Left colon (tissue), 2 donors: ENCODE data around the gene POLR1A. TPM values are rescaled to one million over a fixed set of nuclear protein-coding genes. Genes with fewer than 3 reads are reported as not detected.

Experiments used
- ATAC-seq: fragments of 200-7000 bp; cut with Tn5 transposase; one replicate; pipeline ENCODE4 v1.9.1; 2020; ENCODE audit warnings: mild to moderate bottlenecking, moderate library complexity
- DNase-seq, 2 donors: peaks; one replicate each; pipeline ENCODE4 v3.0.0-alpha.2; 2020
- intact Hi-C, 2 donors: fragments of 100-400 bp; cut with DNase I in 1 of 2; cut with micrococcal nuclease in 1 of 2; formaldehyde crosslinking; loops; one replicate each; pipeline versions ENCODE4 v1.11.2 to v1.14.0; 2022; cut with DNase I, micrococcal nuclease
- total RNA-seq, 2 donors: library from RNA; stranded (reverse); fragmentation: NEBNext Ultra II Directional; extraction: Animal tissue kit (Norgen Biotek cat#: 25700); gene quantifications; one replicate each; pipeline ENCODE4 v1.2.1, GENCODE V29; 2021
- donor health status: DM: no; HTN: no; CAD: no.
- donor health status: DM: yes; HTN: yes; CAD: no.

POLR1A gene
- total RNA-seq, 2 donors from 2014 or later = 18.4 to 29.9 TPM

DNA sequence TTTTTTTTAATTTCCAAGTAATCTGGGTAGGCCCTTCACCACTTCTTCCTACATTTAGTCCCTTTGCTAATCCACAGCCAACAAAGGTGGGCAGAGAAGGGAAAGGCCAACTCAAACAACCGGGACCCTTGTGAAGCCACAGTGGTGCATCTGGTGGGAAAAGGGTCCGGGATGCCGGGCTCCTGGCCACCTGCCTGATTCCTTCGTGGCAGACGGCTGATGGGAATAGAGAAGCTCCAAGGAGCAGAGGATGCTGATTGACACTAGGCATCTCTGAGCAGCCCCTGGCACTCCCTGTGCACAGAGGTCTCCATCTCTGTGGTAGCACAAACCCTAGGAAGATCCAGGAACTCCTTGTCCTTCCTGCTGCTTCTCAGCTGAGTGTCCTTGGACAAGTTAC, 37.0 kb downstream of the POLR1A start:
- ATAC-seq (no peak), DNase-seq (no peak)
- intact Hi-C loops = no loop called here

DNA sequence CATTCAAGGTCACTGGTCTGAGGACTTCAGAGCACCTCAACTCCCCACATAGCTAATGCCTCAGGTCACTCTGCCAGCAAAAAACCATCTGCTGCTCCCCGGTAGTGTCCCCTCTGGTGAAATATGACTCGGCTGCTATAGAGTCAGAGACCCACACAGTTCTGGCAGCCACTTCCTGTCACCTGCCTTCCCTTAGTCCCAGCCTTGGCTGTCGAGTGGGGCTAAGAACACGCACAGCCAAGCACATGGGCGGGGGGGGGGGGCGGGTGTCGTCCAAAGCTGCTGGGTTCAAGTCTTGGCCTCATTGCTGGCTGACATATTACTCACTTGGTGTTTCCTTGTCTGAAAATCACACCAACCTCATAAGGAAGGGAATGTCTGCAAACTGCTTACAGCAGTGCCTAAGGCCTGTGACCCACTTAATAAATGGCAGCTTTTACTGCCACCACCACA, 37.5 kb downstream of the POLR1A start:
- intact Hi-C loops = no loop called here
- ATAC-seq (peak; percentile 9), DNase-seq (no peak)

DNA sequence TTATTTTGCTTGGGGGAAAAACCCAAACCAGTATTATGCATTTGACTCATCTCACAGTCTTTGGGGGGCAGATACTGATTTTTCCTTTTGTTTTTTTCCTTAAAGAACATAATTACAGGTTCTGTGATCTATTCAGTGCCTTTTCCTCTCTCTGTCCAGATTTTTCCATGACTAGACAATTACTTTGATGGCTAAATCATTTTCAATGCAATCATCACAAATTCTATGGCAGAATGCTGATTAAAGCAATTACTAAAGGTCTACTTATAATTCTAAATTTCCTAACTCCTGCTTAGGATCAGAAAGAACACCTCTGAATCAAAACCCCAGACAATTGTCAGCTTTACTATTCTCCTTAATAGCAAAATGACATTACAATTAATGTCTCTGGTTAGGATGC, 38.8 kb downstream of the POLR1A start:
- intact Hi-C loops = no loop called here
- ATAC-seq = no peak

DNA sequence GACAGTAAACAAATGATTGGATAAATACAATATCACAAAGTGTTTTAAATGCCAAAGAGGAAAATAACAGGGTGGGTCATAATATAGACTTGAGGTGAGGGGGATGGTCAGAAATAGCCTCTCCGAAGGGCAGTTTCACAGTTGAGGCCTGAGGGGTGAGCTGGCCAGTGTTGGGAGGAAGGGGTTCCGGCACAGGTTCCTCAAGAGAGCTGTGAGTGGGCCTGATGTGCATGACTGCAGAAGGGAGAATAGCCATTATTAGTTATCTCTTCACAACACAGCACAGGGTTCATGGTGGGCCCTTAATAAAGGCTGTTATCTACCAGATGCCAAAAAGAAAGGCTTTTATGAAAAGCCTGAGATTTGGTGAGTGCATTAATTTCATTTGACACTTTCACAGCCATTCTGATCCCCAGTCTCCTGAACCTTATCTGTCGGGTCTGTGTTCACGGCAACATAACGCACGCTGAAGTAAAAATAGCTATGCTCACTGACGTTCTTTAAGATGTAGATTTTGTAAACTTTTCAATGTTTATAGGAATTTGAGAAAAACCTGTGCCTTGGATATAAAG, 39.6 kb downstream of the POLR1A start:
- intact Hi-C loops = no loop called here
- DNase-seq = no peak
- no peak for ATAC-seq

More for the DNA sequence above, 38.8 kb downstream of the POLR1A start:
- no peak for DNase-seq

DNA sequence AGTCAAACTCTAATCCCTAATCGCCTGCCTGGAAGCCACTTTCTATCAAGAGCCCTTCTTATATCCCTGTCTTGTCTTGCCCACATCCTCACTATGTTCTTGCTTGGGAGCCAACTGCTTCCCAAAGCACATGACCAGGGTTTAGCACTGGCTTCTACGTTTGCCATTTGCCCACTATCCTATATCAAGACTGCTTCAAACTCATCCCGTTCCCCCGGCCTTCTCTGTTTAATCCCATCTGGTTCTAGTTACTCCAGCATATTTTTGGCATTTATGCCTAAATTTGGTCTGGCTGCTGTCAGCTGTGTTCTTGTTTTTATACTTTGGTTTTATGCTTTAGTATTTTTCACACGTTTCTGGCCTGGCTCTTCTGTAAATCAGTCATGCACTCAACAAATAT, 40.2 kb downstream of the POLR1A start:
- no peak for DNase-seq
- no peak for ATAC-seq
- intact Hi-C loops = no loop called here

DNA sequence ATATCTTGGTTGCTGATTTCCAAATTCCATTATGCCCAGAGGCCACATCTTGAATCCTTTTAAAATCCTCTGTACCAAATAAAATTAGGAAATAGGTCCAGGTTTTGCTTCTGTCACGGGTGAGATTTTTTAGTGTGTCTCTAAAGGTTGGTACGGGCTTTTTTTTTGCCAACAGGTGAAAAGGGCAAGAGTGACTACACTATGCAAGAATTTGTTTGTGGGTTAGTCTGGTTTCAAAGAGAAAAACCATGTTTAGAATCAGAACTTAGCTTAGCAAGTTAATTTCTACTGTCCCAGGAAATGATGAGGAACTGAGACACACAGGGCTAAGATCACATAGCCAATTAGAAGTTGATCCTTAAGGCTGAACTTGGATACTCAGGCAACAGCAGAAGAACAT, 41.7 kb downstream of the POLR1A start:
- intact Hi-C loops = no loop called here
- DNase-seq (no peak), ATAC-seq (no peak)

DNA sequence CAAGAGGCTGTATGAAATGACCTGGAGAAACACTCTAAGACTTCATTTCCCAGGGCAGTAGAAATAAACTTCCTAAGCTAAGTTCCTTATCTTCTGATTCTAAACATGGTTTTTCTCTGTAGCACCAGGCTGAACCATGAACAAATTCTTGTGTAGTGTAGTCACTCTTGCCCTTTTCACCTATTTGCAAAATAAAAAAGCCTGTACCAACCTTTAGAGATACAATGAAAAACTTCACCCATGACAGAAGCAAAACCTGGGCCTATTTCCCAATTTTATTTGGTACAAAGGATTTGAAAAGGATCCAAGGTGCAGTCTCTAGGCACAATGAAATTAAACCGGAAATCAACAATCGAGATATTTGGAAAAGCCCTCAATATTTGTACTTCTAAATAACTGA, 43.6 kb downstream of the POLR1A start:
- DNase-seq (no peak), ATAC-seq (no peak)
- intact Hi-C loops = no loop called here

DNA sequence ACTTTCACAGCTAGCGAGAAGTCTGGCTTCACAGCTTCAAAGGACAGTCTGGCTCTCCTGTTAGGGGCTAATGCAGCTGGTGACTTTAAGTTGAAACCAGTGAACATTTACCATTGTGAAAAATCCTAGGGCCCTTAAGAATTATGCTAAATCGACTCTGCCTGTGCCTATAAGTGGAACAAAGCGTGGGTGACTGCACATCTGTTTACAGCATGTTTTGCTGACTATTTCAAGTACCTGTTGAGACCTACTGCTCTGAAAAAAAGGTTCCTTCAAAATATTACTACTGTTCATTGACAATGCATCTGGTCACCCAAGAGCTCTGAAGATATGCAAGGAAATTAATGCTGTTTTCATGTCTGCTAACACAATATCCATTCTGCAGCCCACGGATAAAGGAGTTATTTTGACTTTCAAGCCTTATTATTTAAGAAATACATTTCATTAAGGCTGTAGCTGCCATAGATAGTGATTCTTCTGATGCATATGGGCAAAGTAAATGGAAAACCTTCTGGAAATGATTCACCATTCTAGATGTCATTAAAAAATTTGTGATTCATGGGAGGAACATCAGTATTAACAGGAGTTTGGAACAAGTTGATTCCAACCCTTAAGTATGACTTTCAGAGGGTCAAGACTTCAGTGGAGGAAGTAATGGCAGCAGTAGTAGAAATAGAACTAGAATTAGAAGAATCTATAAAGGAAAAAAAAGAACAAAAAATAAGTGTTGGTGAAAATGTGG, 48.9 kb downstream of the POLR1A start:
- ATAC-seq = no peak
- intact Hi-C loops = no loop called here
- no peak for DNase-seq

DNA sequence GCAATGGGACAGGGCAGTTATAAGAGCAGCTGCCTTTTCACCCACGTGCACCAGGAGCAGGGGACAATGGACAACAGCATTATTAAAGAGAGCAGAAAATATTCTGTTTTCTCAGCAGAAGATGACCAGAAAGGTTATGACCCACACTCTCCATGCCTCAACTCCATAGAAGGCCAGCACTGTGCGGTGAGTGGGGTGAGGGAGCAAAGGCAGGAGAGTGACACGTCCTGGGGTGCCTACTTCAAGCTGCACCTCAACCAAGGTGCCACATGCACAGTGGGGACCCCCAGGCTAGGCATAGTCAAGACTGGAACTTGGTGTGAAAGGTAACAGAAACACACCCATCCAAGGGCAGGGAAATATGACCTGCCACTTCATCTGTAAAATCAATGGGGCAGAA, 50.4 kb downstream of the POLR1A start:
- DNase-seq = peak in 1 of 2 donors; percentile 5
- no peak for ATAC-seq
- intact Hi-C loops = no loop called here

DNA sequence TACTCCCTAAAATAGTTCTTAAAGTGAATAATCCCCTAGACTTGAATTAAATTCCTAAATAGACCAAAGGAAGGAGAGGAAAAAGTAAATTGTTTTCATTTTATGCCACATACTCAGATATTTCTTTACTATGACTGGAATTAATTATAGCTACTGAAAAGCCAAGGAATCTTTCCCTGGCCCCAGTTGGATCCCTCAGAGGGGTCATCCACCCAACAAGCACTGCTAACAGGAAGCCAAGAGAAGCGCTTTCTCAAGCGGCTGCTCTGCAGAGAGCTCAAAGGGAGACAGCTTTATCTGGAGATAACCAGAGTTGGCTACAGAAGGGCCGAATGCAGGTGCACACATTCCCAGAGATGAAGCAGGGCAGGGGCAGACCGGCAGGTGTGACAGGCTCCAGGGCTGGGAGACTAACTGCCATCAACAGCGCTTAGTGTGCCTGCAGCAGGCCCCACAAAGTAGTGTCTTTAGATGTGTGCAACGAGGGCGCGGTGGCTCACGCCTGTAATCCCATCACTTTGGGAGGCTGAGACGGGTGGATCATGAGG, 51.1 kb downstream of the POLR1A start:
- intact Hi-C loops = no loop called here
- no peak for ATAC-seq
- peak in 1 of 2 donors; percentile 17 for DNase-seq

DNA sequence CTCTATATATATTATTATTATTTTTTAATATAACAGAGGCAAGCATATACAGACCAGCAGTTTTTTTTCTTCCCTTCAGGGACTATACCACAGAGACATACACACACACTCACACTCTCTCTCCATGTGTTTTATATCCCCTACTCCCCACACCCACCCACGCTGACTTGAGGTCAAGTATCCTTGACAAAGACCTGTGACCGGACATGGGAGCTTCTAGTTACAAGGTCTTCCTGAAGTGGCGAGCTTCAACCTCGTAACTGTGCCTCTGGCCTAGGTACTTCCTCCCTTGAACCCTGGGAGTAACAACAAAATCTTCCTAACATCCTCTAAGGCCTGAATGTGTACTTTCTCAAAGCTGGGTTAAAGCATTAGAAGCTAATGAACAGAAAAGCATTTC, 52.5 kb downstream of the POLR1A start:
- intact Hi-C loops = no loop called here
- ATAC-seq (no peak), DNase-seq (no peak)

DNA sequence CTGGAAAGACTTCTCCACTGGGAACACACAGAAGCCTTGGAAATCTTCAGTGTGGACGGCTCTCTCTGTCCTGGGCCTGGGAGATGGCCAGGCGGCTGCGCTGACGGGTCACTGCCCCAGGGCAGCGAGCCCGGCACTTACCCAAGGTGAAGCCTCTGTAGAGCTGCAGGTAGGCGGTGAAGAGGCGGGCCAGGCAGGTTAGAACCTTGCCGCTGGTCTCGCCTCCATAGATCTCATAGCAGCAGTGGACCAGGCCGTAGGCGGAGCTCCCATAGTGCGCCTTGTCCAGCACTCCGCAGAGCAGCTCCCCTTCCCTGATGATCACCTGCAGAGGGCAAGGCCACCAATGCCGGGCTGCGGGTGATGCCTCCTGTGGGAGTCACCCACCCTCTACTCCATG, 53.0 kb downstream of the POLR1A start:
- peak in 1 of 2 donors; percentile 19 for DNase-seq
- ATAC-seq = no peak
- intact Hi-C loops = no loop called here

DNA sequence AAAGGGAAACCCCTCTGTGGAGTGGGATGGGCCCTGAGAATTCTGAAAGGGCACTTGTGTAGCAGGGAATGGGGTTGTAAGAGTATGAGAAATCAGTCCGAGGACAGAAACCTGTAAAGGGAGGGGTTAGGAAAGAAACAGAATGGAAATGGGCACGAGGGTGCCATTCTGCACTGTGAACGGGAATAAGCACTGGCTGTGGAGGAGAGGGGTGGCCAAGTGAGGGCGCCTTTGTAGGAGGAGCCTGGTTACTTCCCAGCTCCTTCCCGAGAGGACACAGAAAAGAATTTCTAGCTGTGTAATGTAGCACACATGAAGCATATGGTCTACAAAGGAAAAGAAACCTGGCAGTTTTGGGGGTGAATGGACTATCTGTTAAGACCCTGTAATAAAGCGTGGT, 53.4 kb downstream of the POLR1A start:
- intact Hi-C loops = no loop called here
- DNase-seq (no peak), ATAC-seq (no peak)

DNA sequence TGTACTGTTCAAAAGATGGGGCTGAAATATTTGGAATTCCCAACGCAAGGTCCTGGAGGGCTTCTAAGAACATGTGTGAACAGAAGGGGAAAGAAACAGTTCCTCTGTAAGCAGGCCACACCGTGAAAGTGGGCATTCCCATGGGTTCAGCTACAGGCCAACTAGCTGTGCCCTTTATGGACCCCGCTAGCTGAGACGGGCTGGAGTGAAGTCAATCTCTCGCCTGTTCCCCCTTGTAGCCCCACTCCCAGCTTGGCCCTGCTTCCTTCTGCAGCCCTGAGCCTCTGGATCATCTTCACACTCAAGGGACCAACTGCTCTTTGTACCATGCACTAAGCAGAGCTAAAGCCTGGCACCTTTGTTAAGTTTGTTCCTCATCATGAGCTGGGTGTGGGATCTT, 55.4 kb downstream of the POLR1A start:
- DNase-seq = peak in 1 of 2 donors; percentile 8
- ATAC-seq = no peak
- intact Hi-C loops = no loop called here

DNA sequence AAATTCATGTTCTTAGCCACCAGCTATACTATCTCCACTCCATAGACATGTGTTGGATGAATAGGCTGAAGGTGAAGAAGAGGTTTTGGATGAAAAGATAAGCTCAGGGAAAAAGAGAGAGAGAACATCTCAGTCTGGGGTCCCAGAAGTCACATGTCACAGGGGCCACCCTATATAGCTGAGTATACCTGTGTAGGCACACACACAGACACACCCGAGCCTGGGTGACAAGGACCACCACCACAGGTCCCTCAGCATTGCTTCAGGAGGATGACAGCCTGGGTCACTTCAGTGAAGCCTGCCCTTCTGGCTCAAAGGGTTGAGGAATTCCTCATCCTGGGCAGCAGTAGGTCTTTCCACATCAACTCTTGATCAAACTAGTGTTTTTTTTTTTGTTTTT, 56.2 kb downstream of the POLR1A start:
- intact Hi-C loops = no loop called here
- no peak for ATAC-seq
- DNase-seq = peak in 1 of 2 donors; percentile 0

DNA sequence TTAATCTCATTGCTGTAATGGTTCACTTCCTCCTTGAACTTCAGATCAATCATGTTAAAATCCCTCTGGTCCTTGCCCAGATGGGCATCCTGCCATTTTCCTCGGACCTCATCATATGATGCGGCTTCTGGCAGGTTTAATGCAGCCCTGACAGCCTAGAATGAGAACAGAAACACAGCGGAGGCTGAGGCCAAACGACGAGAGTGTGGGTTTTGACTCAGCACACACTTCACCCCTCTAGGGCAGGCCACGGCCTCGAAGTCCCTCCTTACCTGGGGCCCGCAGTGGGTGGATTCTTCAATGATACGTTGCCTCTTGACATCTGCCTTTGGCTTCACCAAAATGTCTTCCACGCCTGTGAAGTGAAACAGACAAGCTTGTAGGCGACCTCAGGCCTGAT, 56.8 kb downstream of the POLR1A start:
- ATAC-seq = no peak
- intact Hi-C loops = no loop called here

DNA sequence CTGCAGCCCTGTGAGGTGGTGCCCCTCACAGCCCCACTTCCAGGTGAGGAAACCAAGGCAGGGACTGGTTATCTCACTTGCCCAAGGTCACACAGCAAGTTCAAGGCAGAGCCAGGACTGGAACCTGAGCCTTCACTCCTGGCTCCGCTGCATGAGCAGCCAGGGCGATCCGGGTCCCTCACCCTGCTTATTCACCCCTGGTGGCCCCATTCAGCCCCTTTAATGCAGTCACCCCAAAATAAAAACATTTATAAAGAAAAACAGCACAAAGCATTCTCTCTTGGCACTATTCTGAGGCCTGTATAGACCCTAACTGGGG, 57.3 kb downstream of the POLR1A start:
- ATAC-seq = no peak
- intact Hi-C loops = no loop called here
- DNase-seq = no peak

More for the DNA sequence above, 56.8 kb downstream of the POLR1A start:
- DNase-seq = peak in 1 of 2 donors; percentile 29

DNA sequence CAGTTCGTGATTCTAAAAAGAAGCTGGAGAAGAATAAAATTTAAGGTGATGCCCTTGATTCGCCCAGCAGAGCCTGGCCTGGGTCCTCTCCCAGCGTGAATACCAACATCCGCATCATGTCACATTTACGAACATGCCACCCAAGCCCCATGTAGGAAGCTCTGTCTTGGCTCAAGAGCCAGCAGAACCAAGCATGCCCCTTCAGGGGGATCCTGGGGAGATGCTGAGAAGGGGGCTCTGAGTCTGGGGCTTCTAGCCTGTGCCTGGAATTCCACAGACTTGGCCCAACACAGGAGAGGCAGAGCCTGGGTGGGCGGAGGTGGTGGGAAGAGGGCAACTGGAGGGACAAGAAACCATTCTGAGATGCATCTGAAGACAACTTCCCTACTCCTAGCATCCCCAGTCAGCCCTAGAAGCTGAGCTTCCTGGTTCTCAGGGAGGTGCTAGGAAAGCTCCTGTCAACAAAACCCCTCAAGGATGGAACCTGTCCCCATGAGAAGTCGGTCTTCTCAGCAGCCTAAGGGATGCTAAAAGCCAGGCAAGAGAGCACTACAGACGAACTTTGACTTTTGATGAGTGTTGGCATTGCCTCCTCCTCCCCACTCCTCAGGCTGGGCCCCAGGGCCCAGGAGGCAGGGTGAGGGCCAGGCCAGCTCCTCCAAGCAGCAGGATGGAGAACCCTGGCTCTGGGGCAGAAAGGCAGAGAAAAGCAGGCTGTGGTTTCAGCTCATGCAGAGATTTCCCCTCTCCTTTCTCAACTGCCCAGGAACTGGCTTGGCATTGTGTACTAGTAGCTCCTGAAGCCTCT, 57.9 kb downstream of the POLR1A start:
- intact Hi-C loops = no loop called here
- DNase-seq (peak in 1 of 2 donors; percentile 16), ATAC-seq (no peak)

DNA sequence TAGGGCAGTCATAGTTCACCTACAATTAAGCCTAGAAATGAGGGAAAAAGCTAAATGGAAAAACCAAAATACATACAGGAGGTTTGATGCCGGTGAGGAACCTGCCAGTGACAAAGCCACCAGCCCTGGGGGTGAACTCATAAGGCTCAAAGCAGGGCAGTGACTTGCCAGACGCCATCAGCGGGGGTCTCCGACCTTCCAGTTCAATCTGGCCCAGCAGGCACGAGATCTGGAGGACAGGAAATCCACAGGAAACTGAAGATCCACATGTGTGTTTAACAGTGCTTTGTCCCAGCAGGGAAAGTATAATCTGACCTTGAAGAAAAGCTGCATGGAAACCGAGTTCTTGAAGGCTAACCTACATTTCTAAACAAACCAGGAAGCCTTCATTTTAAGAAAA, 60.1 kb downstream of the POLR1A start:
- ATAC-seq = no peak
- peak in 1 of 2 donors; percentile 14 for DNase-seq
- intact Hi-C loops = no loop called here

DNA sequence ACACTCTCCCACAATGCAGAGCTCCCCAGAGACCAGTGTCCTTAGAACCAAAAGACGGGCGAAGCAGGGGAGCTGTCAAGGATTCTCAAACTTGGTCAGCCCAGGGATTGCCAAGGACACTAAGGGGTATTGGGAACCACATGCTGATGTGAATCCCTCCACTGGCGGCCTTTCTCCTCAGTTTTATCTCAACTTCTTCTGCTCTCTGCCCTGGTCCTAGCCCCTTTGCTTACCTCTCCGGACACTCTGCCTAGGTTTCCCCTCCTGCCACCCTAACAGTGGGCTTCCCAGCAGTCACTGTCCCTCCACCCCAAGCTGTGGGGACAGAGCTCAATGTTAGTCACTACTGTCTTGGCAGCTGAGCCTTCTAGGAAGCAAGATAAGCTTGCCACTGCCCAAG, 61.1 kb downstream of the POLR1A start:
- DNase-seq = no peak
- intact Hi-C loops = no loop called here
- no peak for ATAC-seq
